ENCODE results near the gene OR13C5. TPM values are rescaled to one million over a fixed set of nuclear protein-coding genes. Genes with fewer than 3 reads are reported as not detected.
"Not testable (repeated sequence)": the region's sequence is repeated elsewhere in the genome, so short reads cannot be mapped to it uniquely, and the experiment has no call there.

Gene OR13C5
- total RNA-seq (2021; ENCODE audit: unreplicated experiment) = not detected
- not detected for polyA plus RNA-seq (2012; ENCODE audit: insufficient read length)
- Bru-seq, nascent RNA = not detected
- not detected for BruChase-seq, experiment 1, labeled RNA remaining after a 2-hour chase
- BruChase-seq, experiment 2, labeled RNA remaining after a 6-hour chase = not detected
- long read RNA-seq = 0 reads

GRCh38 chr9:104599313-104599712, at the start of gene OR13C5:
Gene OR13C5 (minus strand): TSS chr9:104599413. CDS start chr9:104599413, 0 bp downstream.
- POLR2A ChIA-PET; in situ Hi-C loops (cut with HindIII; ENCODE audit: low pct_unique_long_range_greater_than_20kb, low sequenced_read_pairs); H3K4me3 ChIP-seq (ENCODE audit: low read depth in 2 of 2, low read length in 2 of 2); BruUV-seq (replicated peaks); ATAC-seq; DNase-seq (ENCODE audit: low read depth, low spot score); CTCF ChIA-PET; H3K36me3 ChIP-seq (ENCODE audit: control insufficient read depth, insufficient read depth, low read length); H3K27ac ChIP-seq (ENCODE audit: low read length); H3K4me1 ChIP-seq (ENCODE audit: control insufficient read depth, insufficient read depth, low read length); H3K27me3 ChIP-seq (ENCODE audit: control insufficient read depth, insufficient read depth, low read length); H3K9me3 ChIP-seq (ENCODE audit: control insufficient read depth, insufficient read depth, low read depth, low read length); intact Hi-C loops (cut with micrococcal nuclease; ENCODE audit: unreplicated experiment): not testable (repeated sequence)

- intact Hi-C loops (cut with micrococcal nuclease; ENCODE audit: unreplicated experiment) (no loop called here), in situ Hi-C loops (cut with HindIII; ENCODE audit: low pct_unique_long_range_greater_than_20kb, low sequenced_read_pairs) (no loop called here)
- ATAC-seq = no peak
- POLR2A ChIA-PET = no interaction called here
- H3K27ac ChIP-seq (ENCODE audit: low read length) = no peak overlapping the region
- no peaks in the 10 kb centered on the region for H3K4me1 ChIP-seq (ENCODE audit: control insufficient read depth, insufficient read depth, low read length)
- H3K27me3 ChIP-seq (ENCODE audit: control insufficient read depth, insufficient read depth, low read length) = no peaks in the 10 kb centered on the region
- no peak overlapping the region for H3K4me3 ChIP-seq (ENCODE audit: low read depth in 2 of 2, low read length in 2 of 2)
- H3K36me3 ChIP-seq (ENCODE audit: control insufficient read depth, insufficient read depth, low read length) = no peaks in the 10 kb centered on the region
- H3K9me3 ChIP-seq (ENCODE audit: control insufficient read depth, insufficient read depth, low read depth, low read length) = no peaks in the 10 kb centered on the region
- CTCF ChIA-PET = no interaction called here
- BruUV-seq (replicated peaks) = no TSS peak
- no peak for DNase-seq (ENCODE audit: low read depth, low spot score)
- TF ChIP-seq POLR2AphosphoS5 (IDR thresholded peaks at IDR 0.05; ENCODE audit: low read depth, low read length) = no peak
These were observed 36.2 kb upstream of the OR13C5 start for GRCh38 chr9:104635456-104635855.

- no peaks in the 10 kb centered on the region for H3K4me1 ChIP-seq (ENCODE audit: control insufficient read depth, insufficient read depth, low read length)
- no peak overlapping the region for H3K4me3 ChIP-seq (ENCODE audit: low read depth in 2 of 2, low read length in 2 of 2)
- H3K36me3 ChIP-seq (ENCODE audit: control insufficient read depth, insufficient read depth, low read length) = no peaks in the 10 kb centered on the region
- ATAC-seq (no peak), DNase-seq (ENCODE audit: low read depth, low spot score) (no peak)
- no peaks in the 10 kb centered on the region for H3K9me3 ChIP-seq (ENCODE audit: control insufficient read depth, insufficient read depth, low read depth, low read length)
- intact Hi-C loops (cut with micrococcal nuclease; ENCODE audit: unreplicated experiment) (no loop called here), in situ Hi-C loops (cut with HindIII; ENCODE audit: low pct_unique_long_range_greater_than_20kb, low sequenced_read_pairs) (no loop called here)
- TF ChIP-seq POLR2AphosphoS5 (IDR thresholded peaks at IDR 0.05; ENCODE audit: low read depth, low read length) (no peak), TCF7L2 (IDR thresholded peaks at IDR 0.05; ENCODE audit: low read depth, low read length) (no peak), CTCF (IDR thresholded peaks at IDR 0.05) (no peak), REST (IDR thresholded peaks at IDR 0.05; ENCODE audit: insufficient read depth in 1 of 2, low read depth in 2 of 2, low read length in 1 of 2) (no peak), SIN3A (IDR thresholded peaks at IDR 0.05; ENCODE audit: borderline replicate concordance, insufficient read depth, low read depth, low read length) (no peak)
- CTCF ChIA-PET = no interaction called here
- POLR2A ChIA-PET = no interaction called here
- no peak overlapping the region for H3K27ac ChIP-seq (ENCODE audit: low read length)
- no peaks in the 10 kb centered on the region for H3K27me3 ChIP-seq (ENCODE audit: control insufficient read depth, insufficient read depth, low read length)
- no TSS peak for BruUV-seq (replicated peaks)
These were observed 34.8 kb upstream of the OR13C5 start for GRCh38 chr9:104633976-104634520.

GRCh38 chr9:104625964-104626363, 26.8 kb upstream of the OR13C5 start:
- H3K27me3 ChIP-seq (ENCODE audit: control insufficient read depth, insufficient read depth, low read length); H3K27ac ChIP-seq (ENCODE audit: low read length); in situ Hi-C loops (cut with HindIII; ENCODE audit: low pct_unique_long_range_greater_than_20kb, low sequenced_read_pairs); intact Hi-C loops (cut with micrococcal nuclease; ENCODE audit: unreplicated experiment); H3K4me1 ChIP-seq (ENCODE audit: control insufficient read depth, insufficient read depth, low read length); DNase-seq (ENCODE audit: low read depth, low spot score); H3K36me3 ChIP-seq (ENCODE audit: control insufficient read depth, insufficient read depth, low read length); ATAC-seq; H3K9me3 ChIP-seq (ENCODE audit: control insufficient read depth, insufficient read depth, low read depth, low read length); BruUV-seq (replicated peaks); CTCF ChIA-PET; H3K4me3 ChIP-seq (ENCODE audit: low read depth in 2 of 2, low read length in 2 of 2); POLR2A ChIA-PET: not testable (repeated sequence)

All from Panc1 (cell line).